Peyer's patch (tissue), 4 donors: ENCODE data around the gene ZNF628. TPM values are rescaled to one million over a fixed set of nuclear protein-coding genes. Genes with fewer than 3 reads are reported as not detected.

Source experiments
- DNase-seq, 3 donors: peaks; one replicate each; pipeline ENCODE4 v3.0.0-alpha.2; 2017 to 2019
- H3K27ac ChIP-seq, 4 donors: fragments of 200-600 bp; sonication (generic); one replicate each; pipeline ENCODE4 v1.5.1; 2016 to 2019
- H3K27me3 ChIP-seq, 2 donors: fragments of 200-600 bp; sonication (generic); one replicate each; pipeline ENCODE4 v1.5.1; 2019
- H3K36me3 ChIP-seq, 3 donors: fragments of 200-600 bp; sonication (generic); one replicate each; pipeline ENCODE4 v1.5.1; 2016 to 2019
- H3K4me1 ChIP-seq, 4 donors: fragments of 200-600 bp; sonication (generic); one replicate each; pipeline ENCODE4 v1.5.1; 2016 to 2019
- H3K4me3 ChIP-seq, 4 donors: fragments of 200-600 bp; sonication (generic); 1 replicate in 3 of 4; 2 replicates in 1 of 4; pipeline ENCODE4 v1.5.1; 2016 to 2019; ENCODE audit warnings: mild to moderate bottlenecking in 1 of 4
- H3K9me3 ChIP-seq, 4 donors: fragments of 200-600 bp; sonication (generic); one replicate each; pipeline ENCODE4 v1.5.1; 2016 to 2019; ENCODE audit warnings: mild to moderate bottlenecking in 1 of 4
- POLR2A ChIP-seq, 2 donors: fragments of 450-650 bp; IDR thresholded peaks; one replicate each; pipeline ENCODE4 v1.5.1; 2017; ENCODE audit warnings: antibody characterized with exemption in 2 of 2, mild to moderate bottlenecking in 2 of 2, moderate library complexity in 2 of 2
- total RNA-seq, 4 donors: library from RNA; depleted of rRNA; stranded (reverse); fragments of >200 nt; gene quantifications; one replicate each; pipeline ENCODE4 v1.1.0, GENCODE V29; 2016
- TF ChIP-seq, protein P1 (sequence below), 6 experiments: fragments of 450-650 bp in 4 of 6; fragments of 200-600 bp in 2 of 6; sonication (generic) in 1 of 6; IDR thresholded peaks; one replicate each; pipeline ENCODE4 v1.5.1; 2017 to 2019; ENCODE audit warnings: antibody characterized with exemption in 6 of 6, mild to moderate bottlenecking in 3 of 6, moderate library complexity in 1 of 6

ZNF628 gene
- total RNA-seq, 4 donors from 2014 or later: 10.1 to 47.0 (median 15.5) TPM

GRCh38 chr19:55456347-55456746 is 20.1 kb upstream of the ZNF628 start:
- Histone ChIP-seq H3K36me3 (peaks cover 0 to 17% (median 0%) of the 10 kb centered on the region in 3 donors), H3K27ac (no peak overlapping the region), H3K9me3 (no peaks in the 10 kb centered on the region), H3K4me1 (peaks cover 0 to 38% (median 7%) of the 10 kb centered on the region in 4 donors), H3K27me3 (peaks cover 0 to 14% of the 10 kb centered on the region in 2 donors), H3K4me3 (no peak overlapping the region)
- no peak for TF ChIP-seq POLR2A (IDR thresholded peaks at IDR 0.05)
- TF ChIP-seq, protein P1, sequence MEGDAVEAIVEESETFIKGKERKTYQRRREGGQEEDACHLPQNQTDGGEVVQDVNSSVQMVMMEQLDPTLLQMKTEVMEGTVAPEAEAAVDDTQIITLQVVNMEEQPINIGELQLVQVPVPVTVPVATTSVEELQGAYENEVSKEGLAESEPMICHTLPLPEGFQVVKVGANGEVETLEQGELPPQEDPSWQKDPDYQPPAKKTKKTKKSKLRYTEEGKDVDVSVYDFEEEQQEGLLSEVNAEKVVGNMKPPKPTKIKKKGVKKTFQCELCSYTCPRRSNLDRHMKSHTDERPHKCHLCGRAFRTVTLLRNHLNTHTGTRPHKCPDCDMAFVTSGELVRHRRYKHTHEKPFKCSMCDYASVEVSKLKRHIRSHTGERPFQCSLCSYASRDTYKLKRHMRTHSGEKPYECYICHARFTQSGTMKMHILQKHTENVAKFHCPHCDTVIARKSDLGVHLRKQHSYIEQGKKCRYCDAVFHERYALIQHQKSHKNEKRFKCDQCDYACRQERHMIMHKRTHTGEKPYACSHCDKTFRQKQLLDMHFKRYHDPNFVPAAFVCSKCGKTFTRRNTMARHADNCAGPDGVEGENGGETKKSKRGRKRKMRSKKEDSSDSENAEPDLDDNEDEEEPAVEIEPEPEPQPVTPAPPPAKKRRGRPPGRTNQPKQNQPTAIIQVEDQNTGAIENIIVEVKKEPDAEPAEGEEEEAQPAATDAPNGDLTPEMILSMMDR (IDR thresholded peaks at IDR 0.05): no peak
- DNase-seq: no peak

DNA sequence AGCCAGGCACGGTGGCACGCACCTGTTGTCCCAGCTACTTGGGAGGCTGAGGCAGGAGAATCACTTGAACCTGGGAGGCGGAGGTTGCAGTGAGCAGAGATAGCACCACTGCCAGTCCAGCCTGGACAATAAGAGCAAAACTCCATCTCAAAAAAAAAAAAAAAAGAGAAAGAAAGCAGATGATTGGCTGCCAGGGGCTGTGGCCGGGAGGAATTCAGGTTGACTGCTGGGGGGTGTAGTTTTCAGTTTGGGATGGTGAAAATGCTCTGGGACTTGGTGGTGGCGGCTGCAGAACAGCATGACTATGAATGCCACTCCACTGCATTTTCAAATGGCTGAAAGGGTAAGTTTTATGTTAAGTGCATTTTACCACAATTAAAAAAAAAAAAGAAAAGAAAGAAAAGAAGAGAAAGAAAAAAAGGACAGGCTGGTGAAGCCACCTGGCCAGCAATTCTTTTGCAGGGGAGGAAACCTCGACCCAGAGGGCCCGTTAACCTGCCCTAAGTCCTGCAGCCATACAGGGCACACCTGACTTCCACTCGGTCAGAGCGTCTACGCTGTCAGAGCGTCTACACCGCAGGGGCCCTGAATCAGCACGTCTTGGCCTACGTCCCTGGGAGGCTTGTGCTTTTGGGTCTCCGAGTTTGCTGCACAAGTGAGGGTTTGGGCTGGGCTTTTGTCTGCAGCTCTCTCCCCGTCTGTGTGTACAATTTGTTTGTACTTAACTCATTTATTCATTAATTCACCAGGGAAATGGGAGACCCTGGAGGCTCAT is 18.5 kb upstream of the ZNF628 start:
- no peak for DNase-seq
- no peak for TF ChIP-seq POLR2A (IDR thresholded peaks at IDR 0.05)
- TF ChIP-seq, protein P1 (IDR thresholded peaks at IDR 0.05): no peak
- H3K27me3 ChIP-seq: no peaks in the 10 kb centered on the region
- H3K4me1 ChIP-seq: peaks cover 0 to 23% (median 2%) of the 10 kb centered on the region in 4 donors
- no peak overlapping the region for H3K27ac ChIP-seq
- H3K36me3 ChIP-seq: peaks cover 0 to 17% (median 0%) of the 10 kb centered on the region in 3 donors
- H3K9me3 ChIP-seq: no peaks in the 10 kb centered on the region
- H3K4me3 ChIP-seq: no peak overlapping the region

DNA sequence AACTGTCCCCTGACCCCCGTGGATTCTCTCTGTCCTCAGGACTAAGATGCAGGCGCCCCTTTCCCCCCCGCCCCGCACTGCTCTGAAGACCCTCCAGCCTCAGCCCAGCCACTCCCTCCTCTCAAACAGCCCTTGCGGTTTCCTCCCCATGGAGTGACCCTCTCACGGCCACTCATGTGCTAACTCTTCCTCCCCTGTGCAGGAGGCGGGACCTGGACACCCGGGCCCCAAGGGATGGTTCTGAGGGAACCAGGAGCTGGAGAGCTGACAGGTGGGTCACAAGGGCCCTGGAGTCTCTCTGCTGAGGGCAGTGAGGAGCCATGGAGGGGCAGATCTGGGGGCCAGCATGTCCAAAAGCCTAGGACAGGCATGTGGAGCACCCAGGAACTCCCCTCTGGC is 16.9 kb upstream of the ZNF628 start:
- no peak overlapping the region for H3K4me3 ChIP-seq
- no peak for DNase-seq

DNA sequence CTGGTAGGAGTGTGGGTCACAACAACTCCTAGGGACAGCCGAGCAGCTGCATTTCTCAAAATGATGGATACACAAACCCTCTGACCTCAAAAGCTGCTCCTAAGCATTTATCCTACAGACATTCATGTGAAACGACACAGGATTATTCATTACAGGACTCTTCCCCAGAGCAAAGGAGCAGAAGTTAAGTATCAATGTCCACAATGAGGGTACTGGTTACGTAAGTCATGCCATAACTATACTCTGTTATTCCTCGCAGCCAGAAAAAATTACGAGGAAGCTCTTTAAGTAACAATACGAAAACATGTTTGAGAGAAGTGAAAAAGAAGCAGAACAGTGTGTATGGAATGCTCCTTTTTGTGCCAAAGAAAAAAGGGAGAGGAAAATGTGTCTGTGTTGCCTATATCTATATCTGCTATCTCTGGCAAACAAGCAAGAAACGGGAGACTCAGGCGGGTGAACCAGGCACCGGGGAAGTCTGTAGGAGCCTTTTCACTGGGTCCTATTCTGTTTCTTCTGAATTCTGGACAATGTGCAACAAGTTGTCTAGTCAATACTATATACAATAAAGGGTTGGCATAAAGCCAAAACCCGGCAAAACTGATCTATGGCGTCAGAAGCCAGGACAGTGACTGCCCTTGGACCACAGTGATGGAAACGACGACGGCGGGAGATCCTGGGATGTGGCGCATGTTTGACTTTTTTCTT is 16.3 kb upstream of the ZNF628 start:
- H3K27me3 ChIP-seq: no peaks in the 10 kb centered on the region
- TF ChIP-seq, protein P1 (IDR thresholded peaks at IDR 0.05): no peak
- TF ChIP-seq POLR2A (IDR thresholded peaks at IDR 0.05): no peak
- H3K36me3 ChIP-seq: peaks cover 0 to 16% (median 0%) of the 10 kb centered on the region in 3 donors
- H3K4me1 ChIP-seq: peaks cover 0 to 18% (median 2%) of the 10 kb centered on the region in 4 donors
- H3K9me3 ChIP-seq: no peaks in the 10 kb centered on the region
- no peak for DNase-seq
- H3K4me3 ChIP-seq: peak overlapping the region in 2 of 4 donors; percentile 79 to 90
- peak overlapping the region; percentile 72 to 94 (median 89) for H3K27ac ChIP-seq

More for the DNA sequence above, 16.9 kb upstream of the ZNF628 start:
- Histone ChIP-seq H3K27me3 (no peaks in the 10 kb centered on the region), H3K4me1 (peaks cover 0 to 18% (median 2%) of the 10 kb centered on the region in 4 donors), H3K27ac (peak overlapping the region in 3 of 4 donors; percentile 5 to 94 (median 93)), H3K9me3 (no peaks in the 10 kb centered on the region), H3K36me3 (peaks cover 0 to 17% (median 0%) of the 10 kb centered on the region in 3 donors)
- no peak for TF ChIP-seq POLR2A (IDR thresholded peaks at IDR 0.05)
- TF ChIP-seq, protein P1 (IDR thresholded peaks at IDR 0.05): no peak

GRCh38 chr19:55460670-55461258 is 15.7 kb upstream of the ZNF628 start:
- Histone ChIP-seq H3K27me3 (no peaks in the 10 kb centered on the region), H3K27ac (peak overlapping the region; percentile 72 to 94 (median 89)), H3K36me3 (peaks cover 0 to 9% (median 0%) of the 10 kb centered on the region in 3 donors), H3K4me3 (peak overlapping the region; percentile 52 to 90 (median 82)), H3K4me1 (peaks cover 0 to 18% (median 2%) of the 10 kb centered on the region in 4 donors), H3K9me3 (no peaks in the 10 kb centered on the region)
- no peak for TF ChIP-seq POLR2A (IDR thresholded peaks at IDR 0.05)
- TF ChIP-seq, protein P1 (IDR thresholded peaks at IDR 0.05): no peak
- peak; percentile 55 to 83 (median 82) for DNase-seq
